A673 (cell line): ENCODE data around the gene KCND1.

Source experiments
- CTCF ChIP-seq: fragments of 300-800, 200-600 bp; sonication (generic); conservative IDR thresholded peaks from 2 replicates; pipeline ENCODE4 v1.5.1; 2017; ENCODE audit warnings: low read depth, mild to moderate bottlenecking, antibody characterized with exemption, low read length, moderate library complexity, mixed read lengths
- EZH2 ChIP-seq: fragments of 200-600 bp; sonication (generic); IDR thresholded peaks from 2 replicates; pipeline ENCODE4 v1.6.1; 2017; ENCODE audit warnings: borderline replicate concordance, low read depth, mild to moderate bottlenecking, mixed read lengths, antibody characterized with exemption, low read length; ENCODE audit not compliant: poor library complexity, severe bottlenecking

DNA sequence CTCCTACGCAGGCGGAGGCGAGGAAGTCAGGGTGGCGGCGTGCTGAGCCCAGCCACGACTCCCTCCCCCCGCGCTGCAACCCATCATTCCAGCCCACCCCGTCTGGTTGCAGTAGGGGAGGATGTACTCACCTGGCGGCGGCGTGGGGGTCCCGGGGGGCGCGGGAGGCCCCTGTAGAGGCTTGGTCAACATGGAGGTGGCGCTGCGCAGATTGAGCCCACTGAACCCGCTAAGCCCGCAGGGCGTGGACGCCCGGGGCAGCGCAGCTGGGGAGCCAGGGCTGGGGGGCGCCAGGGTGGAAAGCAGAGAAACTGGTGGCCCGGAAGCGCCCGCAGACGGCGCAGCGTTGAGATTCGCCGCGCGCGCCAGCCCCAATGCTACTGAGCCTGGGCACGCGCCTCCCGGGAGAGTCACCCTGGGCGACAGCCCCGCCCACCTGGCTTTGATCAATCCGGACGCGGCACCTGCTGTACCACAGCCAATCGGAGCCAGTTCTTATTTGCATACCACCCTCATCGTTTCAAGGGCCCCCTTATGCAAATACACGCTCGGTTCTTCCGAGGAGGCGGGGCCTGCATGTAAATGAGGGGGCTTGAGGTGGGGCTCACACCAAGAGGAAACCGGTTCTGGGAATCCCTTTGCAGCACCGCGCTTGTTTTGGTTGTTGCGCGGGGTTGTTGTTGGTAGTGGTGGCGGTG, 52.9 kb downstream of the KCND1 start, which contains the start of gene PIM2:
- TF ChIP-seq CTCF (no peak), EZH2 (no peak)
